ENCODE data around the gene MYRIP. TPM values are rescaled to one million over a fixed set of nuclear protein-coding genes. Genes with fewer than 3 reads are reported as not detected.

Gene MYRIP
- total RNA-seq, 4 donors from 2014 or later = 1.0 to 9.6 (median 3.2) TPM

DNA sequence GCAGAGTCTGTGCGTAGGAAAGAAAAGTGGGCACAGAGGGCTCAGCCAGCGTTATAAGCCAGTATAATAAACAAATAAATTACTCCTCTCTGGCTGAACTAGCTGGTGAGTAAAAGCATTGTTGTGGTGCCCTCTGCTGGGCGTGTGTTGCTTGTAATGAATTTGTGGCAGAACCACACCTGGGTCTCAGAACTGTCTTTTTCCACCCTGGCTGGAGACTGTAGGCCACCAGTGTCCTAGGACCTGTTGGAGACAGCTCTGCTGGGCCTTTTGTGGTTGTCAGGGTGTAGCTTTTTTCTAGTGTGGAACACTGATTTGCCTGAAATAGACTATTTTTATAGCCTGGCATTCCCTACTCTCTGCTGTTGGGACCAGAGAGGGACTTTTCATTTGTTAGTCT, 369.6 kb downstream of the MYRIP start:
- TF ChIP-seq, protein P1, sequence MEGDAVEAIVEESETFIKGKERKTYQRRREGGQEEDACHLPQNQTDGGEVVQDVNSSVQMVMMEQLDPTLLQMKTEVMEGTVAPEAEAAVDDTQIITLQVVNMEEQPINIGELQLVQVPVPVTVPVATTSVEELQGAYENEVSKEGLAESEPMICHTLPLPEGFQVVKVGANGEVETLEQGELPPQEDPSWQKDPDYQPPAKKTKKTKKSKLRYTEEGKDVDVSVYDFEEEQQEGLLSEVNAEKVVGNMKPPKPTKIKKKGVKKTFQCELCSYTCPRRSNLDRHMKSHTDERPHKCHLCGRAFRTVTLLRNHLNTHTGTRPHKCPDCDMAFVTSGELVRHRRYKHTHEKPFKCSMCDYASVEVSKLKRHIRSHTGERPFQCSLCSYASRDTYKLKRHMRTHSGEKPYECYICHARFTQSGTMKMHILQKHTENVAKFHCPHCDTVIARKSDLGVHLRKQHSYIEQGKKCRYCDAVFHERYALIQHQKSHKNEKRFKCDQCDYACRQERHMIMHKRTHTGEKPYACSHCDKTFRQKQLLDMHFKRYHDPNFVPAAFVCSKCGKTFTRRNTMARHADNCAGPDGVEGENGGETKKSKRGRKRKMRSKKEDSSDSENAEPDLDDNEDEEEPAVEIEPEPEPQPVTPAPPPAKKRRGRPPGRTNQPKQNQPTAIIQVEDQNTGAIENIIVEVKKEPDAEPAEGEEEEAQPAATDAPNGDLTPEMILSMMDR (IDR thresholded peaks at IDR 0.05) = no peak
- ATAC-seq (ENCODE audit: low FRiP score) (no peak), DNase-seq (ENCODE audit: low spot score) (peak; percentile 75)

DNA sequence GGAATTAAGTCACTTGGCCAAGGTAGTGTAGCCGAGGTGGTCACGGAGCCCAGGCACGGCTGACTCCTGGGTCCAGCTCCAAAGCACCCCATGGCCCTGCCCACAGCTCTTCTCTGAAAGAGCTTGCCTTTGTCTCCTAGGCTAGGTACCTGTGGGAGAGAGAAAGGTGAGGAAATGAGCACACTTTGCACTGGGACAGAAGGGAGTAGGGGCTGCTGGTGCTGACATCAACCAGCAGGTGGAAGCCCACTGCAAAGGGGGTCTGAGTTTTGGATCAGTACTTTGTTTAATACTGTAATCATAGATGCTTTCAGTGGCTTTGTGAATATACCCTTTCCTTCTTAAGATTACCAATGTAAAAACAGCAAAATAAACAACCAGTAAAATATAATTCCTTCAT, 371.8 kb downstream of the MYRIP start:
- DNase-seq (ENCODE audit: low spot score) (no peak), ATAC-seq (ENCODE audit: low FRiP score) (no peak)
- TF ChIP-seq, protein P1 (IDR thresholded peaks at IDR 0.05) = no peak

DNA sequence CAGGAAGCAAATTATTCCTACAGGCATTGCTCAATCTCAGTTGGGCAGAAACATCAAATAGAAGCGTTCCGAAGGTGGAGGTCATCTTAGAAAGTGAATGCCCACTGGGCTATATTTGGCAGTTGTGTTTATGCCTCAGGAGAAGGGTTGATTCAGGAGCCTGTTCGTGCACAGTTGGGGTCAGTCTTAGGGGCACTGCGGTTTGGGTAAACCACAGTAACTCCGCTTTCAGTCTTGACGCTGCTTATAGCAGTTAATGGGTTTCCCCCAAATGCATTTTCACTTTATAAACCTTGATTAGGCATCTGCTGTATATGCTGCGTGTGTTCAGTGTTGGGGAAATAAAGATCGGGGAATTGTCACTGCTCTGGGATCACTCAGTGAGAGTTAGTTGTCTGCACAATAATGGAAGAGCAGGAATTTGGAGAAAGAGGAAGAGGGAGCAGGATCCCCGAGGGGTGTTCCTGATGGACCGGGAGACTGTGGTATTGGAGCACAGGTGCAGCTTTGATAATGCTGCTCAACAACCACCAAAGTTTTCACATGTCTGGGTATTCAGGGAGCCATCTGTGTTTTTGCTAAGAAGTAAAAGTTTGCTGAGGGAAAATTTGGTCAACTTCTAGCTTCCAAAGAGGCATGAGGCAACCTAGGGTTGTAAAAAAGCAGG, 375.8 kb downstream of the MYRIP start:
- TF ChIP-seq, protein P1 (IDR thresholded peaks at IDR 0.05) = no peak
- no peak for ATAC-seq (ENCODE audit: low FRiP score)
- DNase-seq (ENCODE audit: low spot score) = no peak

DNA sequence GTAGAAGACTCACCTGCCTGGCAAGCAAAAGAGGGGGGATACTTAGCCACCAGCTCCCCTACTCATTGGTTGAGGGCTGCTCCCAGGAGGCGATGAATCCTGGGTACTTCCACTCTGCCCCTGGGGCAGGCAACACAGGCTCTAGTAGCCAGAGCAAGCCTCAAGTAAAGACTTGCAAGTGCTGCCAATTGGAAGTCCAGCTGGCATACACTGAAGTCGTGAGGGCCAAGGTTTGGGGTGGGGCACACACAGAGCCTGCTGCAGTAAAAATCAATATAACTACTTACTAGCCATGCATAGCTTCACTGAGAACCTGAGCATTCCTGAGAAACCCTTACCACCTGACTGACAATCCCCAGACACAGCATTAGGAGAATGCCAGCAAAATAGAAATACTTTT, 377.1 kb downstream of the MYRIP start:
- TF ChIP-seq, protein P1 (IDR thresholded peaks at IDR 0.05) = no peak
- ATAC-seq (ENCODE audit: low FRiP score) (no peak), DNase-seq (ENCODE audit: low spot score) (no peak)

DNA sequence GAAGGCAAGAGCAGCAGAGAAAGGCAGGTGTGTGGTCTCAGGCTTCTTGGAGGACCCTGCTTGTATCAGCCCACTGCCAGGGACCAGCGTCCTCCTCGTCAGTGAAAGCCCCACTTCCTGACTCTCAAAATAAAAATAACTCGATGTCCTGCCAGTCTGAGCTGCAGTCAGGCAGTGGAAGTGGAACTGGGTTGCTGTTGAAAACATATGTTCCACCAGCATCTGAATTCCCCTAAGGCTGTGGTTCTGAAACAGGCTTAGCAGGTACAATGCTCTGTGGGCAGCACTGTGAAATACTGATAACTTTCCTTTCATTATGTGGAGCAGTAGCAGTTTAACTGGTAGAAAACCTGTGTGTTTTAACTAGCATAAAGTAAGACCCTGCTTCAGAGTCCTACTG, 378.5 kb downstream of the MYRIP start:
- ATAC-seq (ENCODE audit: low FRiP score) (no peak), DNase-seq (ENCODE audit: low spot score) (no peak)
- TF ChIP-seq, protein P1 (IDR thresholded peaks at IDR 0.05) = no peak

- ATAC-seq (ENCODE audit: low FRiP score) (no peak), DNase-seq (ENCODE audit: low spot score) (no peak)
- TF ChIP-seq, protein P1 (IDR thresholded peaks at IDR 0.05) = no peak
Measured at GRCh38 chr3:40189118-40189517, 379.7 kb downstream of the MYRIP start.

DNA sequence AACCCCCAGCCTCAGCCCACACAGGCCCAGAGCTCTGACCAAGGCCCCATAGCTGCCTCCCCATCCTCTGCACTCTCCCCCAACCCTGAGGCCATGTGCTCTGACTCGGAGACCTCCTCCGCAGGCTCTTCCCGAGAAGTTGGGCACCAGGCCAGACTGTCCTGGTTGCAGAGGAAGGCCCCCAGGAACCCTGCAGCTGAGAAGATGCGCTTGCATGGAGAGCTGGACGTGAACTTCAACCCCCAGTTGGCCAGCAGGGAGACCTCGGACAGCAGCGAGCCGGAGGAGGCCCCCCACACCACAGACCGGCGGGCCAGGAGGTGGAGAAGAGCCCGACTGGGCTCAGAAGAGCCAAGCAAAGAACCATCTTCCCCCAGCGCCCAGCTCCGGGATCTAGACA, 380.6 kb downstream of the MYRIP start:
- ATAC-seq (ENCODE audit: low FRiP score) (no peak), DNase-seq (ENCODE audit: low spot score) (no peak)
- TF ChIP-seq, protein P1 (IDR thresholded peaks at IDR 0.05) = no peak
